GM18861 (cell line): Measurements from ENCODE around the gene LARP1B.
"Not testable (repeated sequence)": the region's sequence is repeated elsewhere in the genome, so short reads cannot be mapped to it uniquely, and the experiment has no call there.

Experiments
- ATAC-seq: cut with Tn5 transposase; IDR thresholded peaks from one replicate; pipeline ENCODE4 v1.9.1; 2021; ENCODE audit not compliant: unreplicated experiment

LARP1B gene

GRCh38 chr4:128220286-128221235, 159.4 kb downstream of the LARP1B start:
- ATAC-seq = peak; percentile 80

- no peak for ATAC-seq
These were observed 160.5 kb downstream of the LARP1B start for GRCh38 chr4:128221586-128221985.

GRCh38 chr4:128225148-128225547, 164.0 kb downstream of the LARP1B start:
- no peak for ATAC-seq

- ATAC-seq = no peak
These were observed 167.0 kb downstream of the LARP1B start for GRCh38 chr4:128227991-128228571.

GRCh38 chr4:128228845-128229795, 168.0 kb downstream of the LARP1B start:
- ATAC-seq = no peak

- no peak for ATAC-seq
These were observed 171.6 kb downstream of the LARP1B start for GRCh38 chr4:128232719-128233118.

- no peak for ATAC-seq
These were observed 173.7 kb downstream of the LARP1B start for GRCh38 chr4:128234836-128235235.

- ATAC-seq = no peak
These were observed 179.9 kb downstream of the LARP1B start for GRCh38 chr4:128241019-128241418.

- ATAC-seq = no peak
These were observed 180.4 kb downstream of the LARP1B start for GRCh38 chr4:128241425-128241913.

GRCh38 chr4:128241981-128242380, 180.9 kb downstream of the LARP1B start:
- no peak for ATAC-seq

GRCh38 chr4:128242601-128243000, 181.5 kb downstream of the LARP1B start:
- ATAC-seq = no peak

GRCh38 chr4:128244379-128244778, 183.3 kb downstream of the LARP1B start:
- no peak for ATAC-seq

- ATAC-seq = not testable (repeated sequence)
These were observed 184.3 kb downstream of the LARP1B start for GRCh38 chr4:128245391-128245790.

GRCh38 chr4:128247906-128248305, 186.8 kb downstream of the LARP1B start:
- ATAC-seq = no peak

GRCh38 chr4:128249787-128250668, 188.9 kb downstream of the LARP1B start:
- no peak for ATAC-seq

- ATAC-seq = no peak
These were observed 194.8 kb downstream of the LARP1B start for GRCh38 chr4:128255906-128256305.

GRCh38 chr4:128256539-128256938, 195.4 kb downstream of the LARP1B start:
- ATAC-seq = no peak

- not testable (repeated sequence) for ATAC-seq
These were observed 197.1 kb downstream of the LARP1B start for GRCh38 chr4:128258166-128258565.

- not testable (repeated sequence) for ATAC-seq
These were observed 198.8 kb downstream of the LARP1B start for GRCh38 chr4:128259889-128260288.
